Measurements from ENCODE around the gene GDI2.
"Not testable (repeated sequence)": the region's sequence is repeated elsewhere in the genome, so short reads cannot be mapped to it uniquely, and the experiment has no call there.

The GDI2 gene

DNA sequence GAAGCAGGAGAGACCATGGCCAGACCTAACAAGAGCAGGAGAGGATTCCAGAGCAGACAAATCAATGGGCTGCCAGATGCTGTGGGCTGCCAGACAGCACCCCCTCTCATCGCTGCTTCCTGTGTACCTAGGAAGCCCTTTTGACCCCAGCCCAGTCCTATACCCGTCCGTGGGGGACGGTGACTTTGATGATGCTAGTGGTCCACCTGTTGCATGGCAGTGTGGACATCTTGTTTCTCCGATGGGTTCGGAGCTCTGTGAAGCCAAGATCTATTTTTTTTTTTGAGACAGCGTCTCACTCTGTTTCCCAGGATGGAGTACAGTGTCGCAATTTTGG is 18.2 kb upstream of the GDI2 start:
- no peak for DNase-seq (ENCODE audit: extremely low spot score)
- ChIA-PET CTCF (no interaction called here), POLR2A (interaction anchor here (1.8 kb wide), 1 partner anchor 17 kb away, joined by 3 read pairs; no protein-coding TSS in a partner anchor)
- TF ChIP-seq, protein P1, sequence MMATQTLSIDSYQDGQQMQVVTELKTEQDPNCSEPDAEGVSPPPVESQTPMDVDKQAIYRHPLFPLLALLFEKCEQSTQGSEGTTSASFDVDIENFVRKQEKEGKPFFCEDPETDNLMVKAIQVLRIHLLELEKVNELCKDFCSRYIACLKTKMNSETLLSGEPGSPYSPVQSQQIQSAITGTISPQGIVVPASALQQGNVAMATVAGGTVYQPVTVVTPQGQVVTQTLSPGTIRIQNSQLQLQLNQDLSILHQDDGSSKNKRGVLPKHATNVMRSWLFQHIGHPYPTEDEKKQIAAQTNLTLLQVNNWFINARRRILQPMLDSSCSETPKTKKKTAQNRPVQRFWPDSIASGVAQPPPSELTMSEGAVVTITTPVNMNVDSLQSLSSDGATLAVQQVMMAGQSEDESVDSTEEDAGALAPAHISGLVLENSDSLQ (IDR thresholded peaks at IDR 0.05): no peak
- TF ChIP-seq FOXA1 (IDR thresholded peaks at IDR 0.05): no peak
- TF ChIP-seq FOXM1 (IDR thresholded peaks at IDR 0.05; ENCODE audit: borderline replicate concordance): no peak
- no peak for TF ChIP-seq NFRKB (IDR thresholded peaks at IDR 0.05)
- TF ChIP-seq HDGF (IDR thresholded peaks at IDR 0.05; ENCODE audit: borderline replicate concordance): no peak
- no peak for TF ChIP-seq ELF4 (IDR thresholded peaks at IDR 0.05)
- no peak for TF ChIP-seq FOXK2 (IDR thresholded peaks at IDR 0.05)
- TF ChIP-seq SP1 (IDR thresholded peaks at IDR 0.05): no peak
- no peak for TF ChIP-seq BHLHE40 (IDR thresholded peaks at IDR 0.05; ENCODE audit: borderline replicate concordance)
- no peak for TF ChIP-seq LEF1 (IDR thresholded peaks at IDR 0.05; ENCODE audit: borderline replicate concordance)
- no peak for TF ChIP-seq L3MBTL2 (conservative IDR thresholded peaks at IDR 0.05)
- TF ChIP-seq CTBP1 (IDR thresholded peaks at IDR 0.05; ENCODE audit: borderline replicate concordance): no peak

DNA sequence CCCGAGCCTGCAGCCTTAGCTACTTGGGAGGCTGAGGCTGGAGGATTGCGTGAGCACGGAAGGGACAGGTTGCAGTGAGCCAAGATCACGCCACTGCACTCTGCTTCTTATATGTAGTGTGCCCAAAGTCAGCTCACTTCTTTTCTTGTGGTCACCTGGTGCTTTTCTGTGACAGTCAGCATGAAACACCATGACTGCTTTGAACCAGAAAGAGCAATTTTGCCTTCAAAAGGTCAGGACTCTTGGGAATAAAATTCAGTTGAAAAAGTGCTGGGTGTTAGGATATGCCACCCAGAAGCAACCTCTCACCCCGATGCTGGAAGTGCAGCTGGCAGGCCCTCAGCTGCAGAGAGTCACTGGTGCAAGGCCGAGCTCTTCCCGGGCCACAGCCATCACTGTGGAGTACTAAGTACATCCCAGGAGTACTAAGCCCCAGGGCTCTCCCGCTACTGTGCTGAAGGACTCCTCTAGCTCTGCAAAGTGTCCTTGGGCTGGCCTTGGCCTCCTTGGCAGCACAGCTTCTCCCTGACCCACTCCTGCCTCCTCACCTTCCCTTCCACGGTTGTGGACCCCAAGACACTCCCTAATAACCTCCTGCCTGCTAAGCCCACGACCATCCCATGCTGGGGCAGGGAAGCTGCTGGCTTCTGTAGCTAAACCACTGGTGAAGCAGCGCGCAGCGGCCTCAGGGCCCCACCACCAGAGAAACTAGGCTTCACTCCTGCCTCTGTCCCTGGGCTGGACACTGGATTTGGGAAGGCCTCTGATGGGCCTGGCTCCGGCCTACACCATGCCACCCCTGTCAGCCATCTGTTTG is 17.6 kb upstream of the GDI2 start:
- TF ChIP-seq HDGF (IDR thresholded peaks at IDR 0.05; ENCODE audit: borderline replicate concordance): no peak
- TF ChIP-seq TARDBP (IDR thresholded peaks at IDR 0.05): no peak
- TF ChIP-seq FOXA1 (IDR thresholded peaks at IDR 0.05): no peak
- TF ChIP-seq ELF4 (IDR thresholded peaks at IDR 0.05): no peak
- TF ChIP-seq NFRKB (IDR thresholded peaks at IDR 0.05): no peak
- no peak for TF ChIP-seq FOXK2 (IDR thresholded peaks at IDR 0.05)
- TF ChIP-seq SP1 (IDR thresholded peaks at IDR 0.05): no peak
- no peak for TF ChIP-seq L3MBTL2 (conservative IDR thresholded peaks at IDR 0.05)
- TF ChIP-seq ZNF384 (IDR thresholded peaks at IDR 0.05): no peak
- TF ChIP-seq FOXM1 (IDR thresholded peaks at IDR 0.05; ENCODE audit: borderline replicate concordance): no peak
- TF ChIP-seq LEF1 (IDR thresholded peaks at IDR 0.05; ENCODE audit: borderline replicate concordance): no peak
- ChIA-PET CTCF (no interaction called here), POLR2A (interaction anchor here (1.3 to 1.8 kb wide), 2 partner anchors 17 kb away, joined by 3 to 6 read pairs; partner anchors contain the start of gene GDI2)
- DNase-seq (ENCODE audit: extremely low spot score): no peak

DNA sequence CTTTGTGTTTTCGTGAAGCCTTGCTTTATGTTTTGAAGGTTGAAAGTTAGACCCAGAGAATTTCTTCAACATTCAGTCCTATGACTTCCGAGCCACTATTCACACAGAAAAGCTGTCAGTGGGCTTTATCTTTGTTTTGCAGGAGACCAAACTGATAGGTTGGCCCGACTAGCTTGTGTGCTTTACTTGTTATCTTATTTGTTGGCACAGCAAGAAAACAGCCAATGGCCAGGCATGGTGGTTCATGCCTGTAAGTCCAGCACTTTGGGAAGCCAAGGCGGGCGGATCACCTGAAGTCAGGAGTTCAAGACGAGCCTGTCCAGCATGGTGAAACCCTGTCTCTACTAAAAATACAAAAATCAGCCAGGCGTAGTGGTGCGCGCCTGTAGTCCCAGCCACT is 16.0 kb upstream of the GDI2 start:
- CTCF ChIA-PET: no interaction called here
- POLR2A ChIA-PET: interaction anchor here (1.1 kb wide), 1 partner anchor 16 kb away, joined by 3 read pairs; the partner anchor contains the start of gene GDI2
- TF ChIP-seq, protein P1 (IDR thresholded peaks at IDR 0.05): no peak
- no peak for TF ChIP-seq FOXA1 (IDR thresholded peaks at IDR 0.05)
- TF ChIP-seq SUZ12 (IDR thresholded peaks at IDR 0.05): no peak
- TF ChIP-seq FOXM1 (IDR thresholded peaks at IDR 0.05; ENCODE audit: borderline replicate concordance): no peak
- TF ChIP-seq ZNF384 (IDR thresholded peaks at IDR 0.05): no peak
- TF ChIP-seq ARNT (IDR thresholded peaks at IDR 0.05): no peak
- TF ChIP-seq CTBP1 (IDR thresholded peaks at IDR 0.05; ENCODE audit: borderline replicate concordance): no peak
- TF ChIP-seq FOXK2 (IDR thresholded peaks at IDR 0.05): no peak
- TF ChIP-seq ELF4 (IDR thresholded peaks at IDR 0.05): no peak
- TF ChIP-seq LEF1 (IDR thresholded peaks at IDR 0.05; ENCODE audit: borderline replicate concordance): no peak
- TF ChIP-seq TARDBP (IDR thresholded peaks at IDR 0.05): no peak
- TF ChIP-seq HDGF (IDR thresholded peaks at IDR 0.05; ENCODE audit: borderline replicate concordance): no peak
- TF ChIP-seq SP1 (IDR thresholded peaks at IDR 0.05): no peak
- TF ChIP-seq L3MBTL2 (conservative IDR thresholded peaks at IDR 0.05): no peak
- DNase-seq (ENCODE audit: extremely low spot score): no peak

DNA sequence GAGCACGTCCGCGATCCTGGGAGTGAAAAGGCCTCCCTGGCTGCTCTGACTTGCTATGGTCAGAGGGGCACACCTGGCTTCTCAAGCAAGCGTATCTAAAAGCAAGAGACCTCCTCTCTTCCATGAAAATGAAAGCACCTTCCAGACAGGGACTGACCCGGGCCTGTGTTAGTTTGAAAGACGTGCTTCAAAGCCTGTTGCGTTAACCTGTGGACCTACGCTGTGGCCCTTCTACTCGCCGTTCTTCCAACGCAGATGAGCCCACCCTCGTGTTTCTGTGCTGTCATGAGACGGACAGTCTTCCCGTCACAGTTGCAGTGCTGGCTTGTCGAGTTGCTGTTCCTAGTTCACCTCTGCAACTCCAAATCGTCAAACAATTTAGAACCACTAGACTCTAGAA is 15.5 kb upstream of the GDI2 start:
- CTCF ChIA-PET: no interaction called here
- no peak for DNase-seq (ENCODE audit: extremely low spot score)
- no peak for TF ChIP-seq HDGF (IDR thresholded peaks at IDR 0.05; ENCODE audit: borderline replicate concordance)
- no peak for TF ChIP-seq LEF1 (IDR thresholded peaks at IDR 0.05; ENCODE audit: borderline replicate concordance)
- TF ChIP-seq FOXM1 (IDR thresholded peaks at IDR 0.05; ENCODE audit: borderline replicate concordance): no peak
- no peak for TF ChIP-seq TARDBP (IDR thresholded peaks at IDR 0.05)
- no peak for TF ChIP-seq L3MBTL2 (conservative IDR thresholded peaks at IDR 0.05)
- no peak for TF ChIP-seq FOXA1 (IDR thresholded peaks at IDR 0.05)
- POLR2A ChIA-PET: interaction anchor here (1.1 kb wide), 1 partner anchor 15 kb away, joined by 3 read pairs; the partner anchor contains the start of gene GDI2

DNA sequence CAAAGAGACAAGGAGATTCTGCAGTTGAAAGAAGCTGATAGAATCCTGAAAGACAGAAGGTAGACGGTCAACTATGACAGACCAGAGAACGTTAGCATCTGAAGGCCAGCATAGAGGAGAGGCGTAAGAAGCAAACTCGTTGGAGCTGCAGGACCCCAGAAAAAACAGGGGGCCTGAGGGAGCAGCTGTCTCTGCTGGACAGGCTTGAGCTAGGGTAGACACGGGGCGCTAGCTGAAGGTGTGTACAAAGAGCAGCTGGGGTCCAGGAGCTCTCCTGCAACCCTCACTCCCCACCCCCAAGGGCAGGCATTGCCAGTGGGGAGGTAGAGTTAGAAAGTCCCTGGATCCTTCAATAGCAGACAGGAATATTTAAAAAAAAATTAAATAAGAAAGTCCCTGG is 14.6 kb upstream of the GDI2 start:
- CTCF ChIA-PET: no interaction called here
- POLR2A ChIA-PET: interaction anchor here (1.1 to 1.6 kb wide), 3 partner anchors 14 to 116 kb away, joined by 3 to 5 read pairs (median 3); partner anchors contain the start of gene GDI2
- no peak for DNase-seq (ENCODE audit: extremely low spot score)
- TF ChIP-seq CTBP1 (IDR thresholded peaks at IDR 0.05; ENCODE audit: borderline replicate concordance) (no peak), FOXM1 (IDR thresholded peaks at IDR 0.05; ENCODE audit: borderline replicate concordance) (no peak), BHLHE40 (IDR thresholded peaks at IDR 0.05; ENCODE audit: borderline replicate concordance) (no peak), FOXA1 (IDR thresholded peaks at IDR 0.05) (no peak), NFRKB (IDR thresholded peaks at IDR 0.05) (no peak), L3MBTL2 (conservative IDR thresholded peaks at IDR 0.05) (no peak), TARDBP (IDR thresholded peaks at IDR 0.05) (no peak), ELF4 (IDR thresholded peaks at IDR 0.05) (no peak), ARNT (IDR thresholded peaks at IDR 0.05) (no peak), HDGF (IDR thresholded peaks at IDR 0.05; ENCODE audit: borderline replicate concordance) (no peak), SP1 (IDR thresholded peaks at IDR 0.05) (no peak), FOXK2 (IDR thresholded peaks at IDR 0.05) (no peak), LEF1 (IDR thresholded peaks at IDR 0.05; ENCODE audit: borderline replicate concordance) (no peak), ZNF384 (IDR thresholded peaks at IDR 0.05) (no peak), SUZ12 (IDR thresholded peaks at IDR 0.05) (no peak)
- TF ChIP-seq, protein P1 (IDR thresholded peaks at IDR 0.05): no peak

DNA sequence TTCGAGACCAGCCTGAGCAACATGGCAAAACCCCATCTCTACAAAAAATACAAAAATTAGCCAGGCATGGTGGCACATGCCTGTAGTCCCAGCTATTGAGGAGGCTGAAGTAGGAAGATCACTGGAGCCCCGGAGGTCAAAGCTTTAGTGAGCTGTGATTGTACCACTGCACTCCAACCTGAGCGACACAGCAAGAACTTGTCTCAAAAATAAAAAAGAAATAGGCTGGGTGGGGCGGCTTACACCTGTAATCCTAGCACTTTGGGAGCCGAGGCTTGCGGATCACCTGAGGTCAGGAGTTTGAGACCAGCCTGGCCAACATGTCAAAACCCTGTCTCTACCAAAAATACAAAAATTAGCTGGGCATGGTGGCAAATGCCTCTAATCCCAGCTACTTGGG is 13.3 kb upstream of the GDI2 start:
- CTCF ChIA-PET: not testable (repeated sequence)

More for the DNA sequence above, 13.3 kb upstream of the GDI2 start:
- POLR2A ChIA-PET: interaction anchor here (1.6 kb wide), 1 partner anchor 13 kb away, joined by 5 read pairs; the partner anchor contains the start of gene GDI2
- DNase-seq (ENCODE audit: extremely low spot score): not testable (repeated sequence)

Measured in HEK293T (cell line).